A172 (cell line): ENCODE data around the gene MTHFD1. TPM values are rescaled to one million over a fixed set of nuclear protein-coding genes. Genes with fewer than 3 reads are reported as not detected.
A peak's percentile ranks its signal among the peaks of the same experiment; 100 is the strongest.

Source experiments
- DNase-seq: peaks from one replicate; pipeline ENCODE4 v3.0.0-alpha.2; 2015; ENCODE audit warnings: low spot score
- total RNA-seq: library from RNA; depleted of rRNA; stranded (reverse); fragments of >200 nt; shearing (Covaris generic); gene quantifications from 2 replicates; pipeline ENCODE4 v1.2.3, GENCODE V29; 2014

The MTHFD1 gene
- total RNA-seq, 1 experiment from 2014 or later: 48.2 TPM

DNA sequence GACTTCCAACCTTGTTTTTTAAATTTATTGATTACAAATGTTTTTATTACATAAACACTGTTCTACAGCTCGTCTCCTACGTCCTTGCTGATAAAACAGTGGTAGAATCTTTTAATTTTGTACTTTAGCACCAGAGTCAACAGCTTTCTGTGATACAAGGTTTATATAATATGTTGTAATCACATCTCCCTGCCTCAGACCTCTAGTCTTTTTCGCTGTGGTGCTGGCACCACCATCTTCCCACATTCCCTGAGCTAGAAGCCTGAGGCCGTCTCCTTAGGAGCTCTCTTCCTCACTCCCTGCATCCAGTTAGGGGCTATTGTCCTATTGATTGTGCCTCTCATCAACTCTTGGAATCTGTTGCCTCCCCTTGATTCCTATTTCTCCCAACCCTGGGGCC is 17.1 kb downstream of the MTHFD1 start:
- DNase-seq: no peak

DNA sequence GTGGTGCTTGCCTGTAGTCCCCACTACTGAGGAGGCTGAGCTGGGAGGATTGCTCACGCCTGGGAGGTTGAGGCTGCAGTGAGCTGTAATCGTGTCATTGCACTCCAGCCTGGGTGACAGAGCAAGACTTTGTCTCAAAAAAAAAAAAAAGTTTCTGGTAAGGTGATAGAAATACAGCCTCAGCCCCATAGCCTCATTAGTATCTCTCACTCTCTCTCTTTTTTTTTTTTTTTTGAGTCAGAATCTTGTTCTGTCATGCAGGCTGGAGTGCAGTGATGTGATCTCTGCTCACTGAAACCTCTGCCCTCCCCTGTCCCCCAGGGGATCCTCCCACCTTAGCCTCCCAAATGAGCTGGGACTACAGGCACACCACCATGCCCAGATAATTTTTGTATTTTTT is 19.2 kb downstream of the MTHFD1 start:
- no peak for DNase-seq

GRCh38 chr14:64409126-64409920 is 21.2 kb downstream of the MTHFD1 start:
- no peak for DNase-seq

GRCh38 chr14:64410084-64410774 is 22.1 kb downstream of the MTHFD1 start:
- peak; percentile 40 for DNase-seq

- DNase-seq: no peak
Measured at GRCh38 chr14:64411001-64411400, 22.8 kb downstream of the MTHFD1 start.

DNA sequence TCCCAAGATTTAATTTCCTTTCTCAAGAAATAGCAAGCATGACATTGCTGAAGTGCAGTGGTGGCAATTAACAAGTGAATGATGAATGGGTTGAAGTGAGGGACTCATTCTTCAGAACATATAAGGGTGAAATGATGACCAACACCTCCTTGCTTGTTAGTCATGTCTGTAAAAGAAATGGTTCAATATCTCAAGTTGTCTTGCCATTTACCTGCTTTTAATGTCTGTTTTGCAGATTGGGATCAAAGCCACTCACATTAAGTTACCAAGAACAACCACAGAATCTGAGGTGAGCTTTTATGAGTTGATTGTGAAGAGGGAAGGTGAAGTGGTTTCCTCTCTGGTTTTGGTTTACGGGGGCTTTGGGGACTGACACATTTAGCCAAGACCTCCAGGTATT is 24.1 kb downstream of the MTHFD1 start:
- DNase-seq: no peak

- no peak for DNase-seq
Measured at GRCh38 chr14:64416348-64416932, 28.3 kb downstream of the MTHFD1 start.

DNA sequence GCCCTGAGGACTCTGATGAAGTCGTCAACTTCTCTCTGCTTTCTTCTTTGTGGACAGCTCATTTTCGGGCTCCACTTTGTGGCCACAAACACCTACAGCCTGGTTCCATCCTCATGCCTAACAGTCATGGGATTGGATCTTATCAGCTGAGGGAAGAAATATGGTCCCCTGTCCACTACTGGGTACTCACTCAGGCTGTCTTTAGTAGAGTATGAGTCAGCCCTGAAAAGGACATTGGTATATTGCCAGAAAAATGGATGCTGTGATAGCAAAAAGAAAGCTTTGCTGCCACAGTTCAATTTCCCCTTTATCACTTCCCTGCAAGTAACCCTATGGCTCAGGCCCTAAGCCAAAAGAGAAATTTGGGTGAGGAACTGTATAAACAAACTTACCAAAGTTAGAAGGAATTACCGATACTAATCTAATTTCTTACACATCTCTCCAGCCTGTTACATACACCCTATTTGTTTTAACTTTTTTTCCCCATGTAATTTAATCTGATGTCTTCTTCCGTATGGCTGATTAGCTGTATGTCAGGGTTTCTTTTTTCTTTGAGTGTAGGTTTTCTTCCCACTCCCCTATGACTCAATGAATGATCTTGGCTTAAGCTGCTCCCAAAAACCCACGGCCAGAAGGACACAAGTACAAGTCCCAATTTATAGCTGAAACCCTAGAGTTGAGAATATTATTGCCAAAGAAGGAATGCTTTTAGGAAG is 29.1 kb downstream of the MTHFD1 start:
- DNase-seq: peak; percentile 70

DNA sequence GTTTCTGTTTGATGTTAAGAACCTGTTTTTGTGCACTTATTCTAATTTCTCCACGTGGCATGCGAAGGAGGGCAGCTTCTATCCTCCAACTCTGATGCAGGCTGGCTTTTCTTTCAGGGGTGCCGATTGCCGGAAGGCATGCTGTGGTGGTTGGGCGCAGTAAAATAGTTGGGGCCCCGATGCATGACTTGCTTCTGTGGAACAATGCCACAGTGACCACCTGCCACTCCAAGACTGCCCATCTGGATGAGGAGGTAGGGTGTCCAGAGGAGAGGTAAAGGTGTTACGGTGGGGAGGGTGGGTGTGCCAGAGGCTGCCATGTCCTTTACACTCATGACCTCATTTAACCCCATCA is 29.6 kb downstream of the MTHFD1 start:
- DNase-seq: no peak

DNA sequence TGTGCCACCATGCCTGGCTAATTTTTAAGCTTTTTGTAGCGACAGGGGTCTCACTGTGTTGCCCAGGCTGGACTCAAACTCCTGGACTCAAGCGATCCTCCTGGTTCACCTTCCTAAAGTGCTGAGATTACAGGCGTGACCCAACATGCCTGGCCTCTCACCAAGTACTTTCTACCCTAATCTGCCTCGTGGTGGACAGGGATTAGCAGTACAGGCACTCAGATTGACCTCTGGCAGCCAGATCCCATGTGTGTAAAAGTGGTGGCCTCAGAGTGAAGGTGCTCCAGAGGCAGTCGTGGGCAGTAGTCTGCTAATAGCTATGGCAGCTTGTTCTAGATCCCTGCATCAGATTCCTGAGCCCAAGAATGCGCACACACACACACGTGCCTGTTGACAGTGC is 30.9 kb downstream of the MTHFD1 start:
- DNase-seq: no peak

GRCh38 chr14:64421166-64421565 is 33.0 kb downstream of the MTHFD1 start:
- DNase-seq: peak; percentile 57

- no peak for DNase-seq
Measured at GRCh38 chr14:64422005-64422404, 33.9 kb downstream of the MTHFD1 start.

- no peak for DNase-seq
Measured at GRCh38 chr14:64422756-64423155, 34.6 kb downstream of the MTHFD1 start.

- DNase-seq: peak; percentile 14
Measured at GRCh38 chr14:64423987-64424386, 35.8 kb downstream of the MTHFD1 start.

DNA sequence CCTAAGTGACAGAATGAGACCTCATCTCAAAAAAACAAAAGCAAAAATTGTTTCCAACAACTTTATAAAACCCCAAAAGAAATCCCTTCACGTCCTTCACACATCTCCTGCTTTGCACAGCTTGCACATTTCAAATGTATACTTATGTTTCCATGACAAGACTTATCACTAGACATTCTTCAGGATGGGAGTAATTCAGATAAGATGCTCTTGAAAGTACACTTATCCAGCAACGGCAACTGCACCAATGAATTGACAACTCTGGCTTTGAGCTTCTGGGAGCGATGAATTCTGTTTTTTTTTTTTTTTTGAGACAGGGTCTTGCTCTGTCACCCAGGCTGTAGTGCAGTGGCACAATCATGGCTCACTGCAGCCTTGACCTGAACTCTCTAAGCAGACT is 46.4 kb downstream of the MTHFD1 start:
- DNase-seq: no peak

DNA sequence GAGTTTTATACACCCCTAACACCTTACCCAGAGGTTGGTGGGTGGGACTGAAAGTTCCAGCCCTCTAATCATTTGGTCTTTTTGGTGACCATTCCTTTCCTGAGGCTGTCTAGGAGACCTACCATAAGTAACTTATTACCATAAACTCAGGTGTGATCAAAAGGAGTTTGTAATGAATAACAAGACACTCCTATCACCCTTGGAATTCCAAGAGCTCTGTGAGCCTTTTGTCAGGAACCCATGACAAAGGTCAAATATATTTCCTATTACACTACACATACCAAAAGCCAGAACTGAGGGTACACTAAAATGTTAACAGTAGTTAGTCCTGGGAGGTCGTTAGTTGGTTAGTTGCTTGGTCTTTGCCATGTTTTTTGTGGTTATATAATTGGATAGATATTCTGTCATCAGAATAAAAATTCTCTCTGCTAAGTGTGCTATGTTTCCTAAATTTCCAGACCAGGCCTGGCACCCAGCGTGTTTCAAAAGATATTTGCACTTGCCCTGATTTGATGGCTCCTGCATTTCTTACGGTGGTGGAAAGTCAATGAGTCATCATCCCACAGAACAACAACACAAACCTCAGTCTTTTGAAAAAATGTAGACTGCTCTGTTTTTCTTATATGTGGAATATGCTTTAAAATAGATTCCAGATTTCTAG is 50.2 kb downstream of the MTHFD1 start:
- peak; percentile 67 for DNase-seq

DNA sequence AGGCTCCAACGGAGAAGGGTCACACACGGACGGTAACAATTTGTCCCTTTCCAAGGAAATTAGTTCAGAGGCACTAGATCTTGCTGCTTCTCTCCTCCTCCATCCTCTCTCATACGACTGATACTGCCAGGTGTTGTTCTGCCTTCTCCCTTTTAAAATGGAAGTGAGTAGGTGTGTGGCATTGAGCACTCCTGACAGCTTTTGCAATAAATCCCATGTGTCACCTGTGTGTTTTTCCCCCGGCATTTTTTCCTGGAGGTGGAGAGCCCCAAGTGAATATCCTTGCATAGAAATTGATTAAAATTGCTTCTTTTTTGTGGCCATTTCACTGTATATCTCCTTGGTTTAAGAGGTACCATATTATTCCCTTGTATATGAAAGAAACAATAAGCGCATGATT is 51.0 kb downstream of the MTHFD1 start:
- no peak for DNase-seq

DNA sequence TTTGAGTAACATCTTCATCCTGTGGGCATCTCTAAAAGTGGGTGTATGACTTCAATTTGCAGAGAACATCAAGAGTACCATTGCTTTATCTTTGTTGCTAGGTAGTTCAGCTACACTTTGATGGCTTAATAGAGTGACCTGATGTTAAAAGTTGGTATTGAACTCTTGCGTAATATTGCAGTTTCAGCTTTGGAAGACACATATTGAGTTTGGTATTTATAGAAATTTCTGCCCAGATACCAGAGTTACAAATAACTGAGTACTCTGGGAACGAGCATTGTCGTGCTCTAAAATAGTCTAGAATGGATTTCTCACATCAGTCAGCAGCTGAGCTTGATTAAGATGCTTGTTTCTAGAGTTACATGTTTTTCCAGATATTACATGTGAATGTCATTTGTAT is 52.3 kb downstream of the MTHFD1 start:
- DNase-seq: no peak

- DNase-seq: no peak
Measured at GRCh38 chr14:64442300-64442988, 54.3 kb downstream of the MTHFD1 start.

GRCh38 chr14:64444140-64444539 is 56.0 kb downstream of the MTHFD1 start:
- no peak for DNase-seq
